Measurements from ENCODE around the gene PTPRE. TPM values are rescaled to one million over a fixed set of nuclear protein-coding genes. Genes with fewer than 3 reads are reported as not detected.

PTPRE gene
- total RNA-seq, 3 donors from 2014 or later (not counting 1 experiment from before 2014, with no cell fraction given), result 274 to 280 (median 275) TPM

DNA sequence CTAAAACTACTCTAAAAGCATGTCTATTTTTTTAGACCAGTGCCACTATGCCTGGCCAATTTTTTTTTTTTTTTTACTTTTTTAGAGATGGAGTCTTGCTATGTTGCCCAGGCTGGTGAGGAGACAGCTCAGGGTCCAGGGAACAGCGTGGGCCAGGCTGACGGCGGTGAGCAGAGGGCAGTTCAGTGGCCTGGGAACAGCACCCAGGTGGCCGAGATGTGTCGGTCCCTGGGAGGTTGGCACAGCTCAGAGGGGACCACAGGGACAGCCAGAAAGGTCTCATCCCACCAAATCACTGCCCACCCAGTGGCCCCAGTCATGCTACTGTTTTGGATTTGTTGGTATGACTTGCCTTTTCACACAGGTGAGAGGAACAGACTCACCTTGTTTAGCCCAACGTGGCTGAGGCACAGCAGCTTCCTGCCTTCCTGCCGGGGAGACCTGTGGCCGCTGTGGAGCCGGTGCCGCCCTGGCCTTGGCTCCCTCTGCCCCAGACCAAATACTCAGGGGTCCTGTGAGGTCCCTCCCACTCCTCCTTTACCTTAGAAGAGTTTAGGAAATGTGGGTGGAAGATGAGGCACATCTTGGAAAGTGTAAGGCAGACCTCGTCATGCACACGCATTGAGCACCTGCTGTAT lies 109.6 kb downstream of the PTPRE start:
- WGBS (ENCODE audit: insufficient coverage), result 80% methylated on average over 9 of the region's 12 CpGs
- ATAC-seq (no peak), DNase-seq (no peak)
- Mint-ChIP-seq H3K27ac (no peak overlapping the region), H3K36me3 (no peaks in the 10 kb centered on the region), H3K9me3 (no peaks in the 10 kb centered on the region), H3K4me1 (peaks cover 3 to 8% of the 10 kb centered on the region in 2 donors), H3K27me3 (ENCODE audit: low read depth in 2 of 2) (peaks cover 6 to 9% of the 10 kb centered on the region in 2 donors), H3K4me3 (no peak overlapping the region)
- H3K27ac ChIP-seq (ENCODE audit: low read length), result no peak overlapping the region
- intact Hi-C loops (cut with micrococcal nuclease), result loop anchor here (10.0 kb wide), 1 partner anchor 302 kb away; no protein-coding TSS in a partner anchor
- peaks cover 2% of the 10 kb centered on the region for H3K4me1 ChIP-seq (ENCODE audit: control insufficient read depth, insufficient read depth, low read length)
- TF ChIP-seq, protein P1, sequence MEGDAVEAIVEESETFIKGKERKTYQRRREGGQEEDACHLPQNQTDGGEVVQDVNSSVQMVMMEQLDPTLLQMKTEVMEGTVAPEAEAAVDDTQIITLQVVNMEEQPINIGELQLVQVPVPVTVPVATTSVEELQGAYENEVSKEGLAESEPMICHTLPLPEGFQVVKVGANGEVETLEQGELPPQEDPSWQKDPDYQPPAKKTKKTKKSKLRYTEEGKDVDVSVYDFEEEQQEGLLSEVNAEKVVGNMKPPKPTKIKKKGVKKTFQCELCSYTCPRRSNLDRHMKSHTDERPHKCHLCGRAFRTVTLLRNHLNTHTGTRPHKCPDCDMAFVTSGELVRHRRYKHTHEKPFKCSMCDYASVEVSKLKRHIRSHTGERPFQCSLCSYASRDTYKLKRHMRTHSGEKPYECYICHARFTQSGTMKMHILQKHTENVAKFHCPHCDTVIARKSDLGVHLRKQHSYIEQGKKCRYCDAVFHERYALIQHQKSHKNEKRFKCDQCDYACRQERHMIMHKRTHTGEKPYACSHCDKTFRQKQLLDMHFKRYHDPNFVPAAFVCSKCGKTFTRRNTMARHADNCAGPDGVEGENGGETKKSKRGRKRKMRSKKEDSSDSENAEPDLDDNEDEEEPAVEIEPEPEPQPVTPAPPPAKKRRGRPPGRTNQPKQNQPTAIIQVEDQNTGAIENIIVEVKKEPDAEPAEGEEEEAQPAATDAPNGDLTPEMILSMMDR (IDR thresholded peaks at IDR 0.05), result no peak
- no peak overlapping the region for H3K4me3 ChIP-seq (ENCODE audit: low read length)
- H3K9me3 ChIP-seq (ENCODE audit: control insufficient read depth, insufficient read depth, low read length), result no peaks in the 10 kb centered on the region
- H3K36me3 ChIP-seq (ENCODE audit: control insufficient read depth, insufficient read depth, low read length), result no peaks in the 10 kb centered on the region
- no peaks in the 10 kb centered on the region for H3K27me3 ChIP-seq (ENCODE audit: control insufficient read depth, insufficient read depth, low read length)

DNA sequence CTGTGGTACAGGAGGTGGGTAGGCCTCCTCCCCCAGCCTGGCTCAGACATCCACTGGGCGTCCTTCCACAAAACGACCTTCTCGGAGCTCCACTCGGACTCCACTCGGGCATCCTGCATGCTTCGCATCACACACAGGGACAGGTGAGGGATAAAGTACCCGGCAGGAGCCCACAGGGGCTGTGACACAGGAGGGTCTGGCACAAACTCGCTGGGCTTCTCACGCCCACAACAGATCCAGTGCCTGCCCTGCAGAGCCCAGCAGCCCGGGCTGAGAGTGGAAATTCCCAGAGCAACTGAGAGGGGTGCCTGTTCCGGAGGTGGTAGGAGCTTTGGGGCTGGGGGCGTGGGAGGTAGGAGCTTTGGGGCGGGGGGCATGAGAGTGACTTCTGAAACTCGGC lies 110.9 kb downstream of the PTPRE start:
- Mint-ChIP-seq H3K4me1 (peaks cover 0 to 5% of the 10 kb centered on the region in 2 donors), H3K4me3 (no peak overlapping the region), H3K27ac (no peak overlapping the region), H3K36me3 (no peaks in the 10 kb centered on the region), H3K9me3 (no peaks in the 10 kb centered on the region), H3K27me3 (ENCODE audit: low read depth in 2 of 2) (peaks cover 6 to 9% of the 10 kb centered on the region in 2 donors)
- Histone ChIP-seq H3K27ac (ENCODE audit: low read length) (no peak overlapping the region), H3K4me1 (ENCODE audit: control insufficient read depth, insufficient read depth, low read length) (no peaks in the 10 kb centered on the region), H3K4me3 (ENCODE audit: low read length) (no peak overlapping the region), H3K36me3 (ENCODE audit: control insufficient read depth, insufficient read depth, low read length) (no peaks in the 10 kb centered on the region), H3K27me3 (ENCODE audit: control insufficient read depth, insufficient read depth, low read length) (no peaks in the 10 kb centered on the region), H3K9me3 (ENCODE audit: control insufficient read depth, insufficient read depth, low read length) (no peaks in the 10 kb centered on the region)
- TF ChIP-seq, protein P1 (IDR thresholded peaks at IDR 0.05), result no peak
- intact Hi-C loops (cut with micrococcal nuclease), result loop anchor here (10.0 kb wide), 1 partner anchor 303 kb away; no protein-coding TSS in a partner anchor
- ATAC-seq (no peak), DNase-seq (no peak)
- 84% methylated on average over 14 of the region's 14 CpGs for WGBS (ENCODE audit: insufficient coverage)

DNA sequence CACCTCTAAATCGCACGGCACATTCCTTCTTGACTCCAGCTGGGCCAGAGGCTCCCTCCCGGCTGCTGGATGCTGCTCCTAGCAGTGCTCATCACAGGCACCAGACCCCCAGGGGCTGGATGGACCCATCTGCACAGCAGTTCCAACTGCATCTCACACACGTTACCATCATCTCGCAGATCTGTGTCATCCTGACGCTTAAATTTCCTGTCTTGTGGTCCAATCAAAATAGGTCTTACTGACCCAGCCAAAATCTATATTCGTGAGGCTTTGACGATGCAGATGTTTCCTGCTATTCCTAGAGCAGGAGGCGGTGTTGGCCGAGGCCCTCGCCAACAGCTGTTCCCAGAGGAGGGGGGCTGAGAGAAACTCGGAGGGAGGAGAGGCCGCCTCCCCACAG lies 111.3 kb downstream of the PTPRE start:
- peak in 2 of 3 donors; percentile 36 to 45 for ATAC-seq
- peaks cover 6 to 9% of the 10 kb centered on the region in 2 donors for H3K27me3 Mint-ChIP-seq (ENCODE audit: low read depth in 2 of 2)
- Histone ChIP-seq H3K9me3 (ENCODE audit: control insufficient read depth, insufficient read depth, low read length) (no peaks in the 10 kb centered on the region), H3K4me1 (ENCODE audit: control insufficient read depth, insufficient read depth, low read length) (no peaks in the 10 kb centered on the region), H3K27ac (ENCODE audit: low read length) (no peak overlapping the region), H3K27me3 (ENCODE audit: control insufficient read depth, insufficient read depth, low read length) (no peaks in the 10 kb centered on the region), H3K4me3 (ENCODE audit: low read length) (no peak overlapping the region), H3K36me3 (ENCODE audit: control insufficient read depth, insufficient read depth, low read length) (no peaks in the 10 kb centered on the region)
- H3K4me3 Mint-ChIP-seq, result no peak overlapping the region
- no peak overlapping the region for H3K27ac Mint-ChIP-seq
- TF ChIP-seq, protein P1 (IDR thresholded peaks at IDR 0.05), result no peak
- peak in 1 of 2 donors; percentile 11 for DNase-seq
- no peaks in the 10 kb centered on the region for H3K36me3 Mint-ChIP-seq
- no peaks in the 10 kb centered on the region for H3K9me3 Mint-ChIP-seq
- H3K4me1 Mint-ChIP-seq, result peaks cover 0 to 5% of the 10 kb centered on the region in 2 donors
- WGBS (ENCODE audit: insufficient coverage), result 27% methylated on average over 12 of the region's 13 CpGs
- intact Hi-C loops (cut with micrococcal nuclease), result loop anchor here (10.0 kb wide), 1 partner anchor 303 kb away; no protein-coding TSS in a partner anchor
